ENCODE results near the gene COL5A3. TPM values are rescaled to one million over a fixed set of nuclear protein-coding genes. Genes with fewer than 3 reads are reported as not detected.

COL5A3 gene
- total RNA-seq, 2 donors from 2014 or later = 2.0 to 12.7 TPM

DNA sequence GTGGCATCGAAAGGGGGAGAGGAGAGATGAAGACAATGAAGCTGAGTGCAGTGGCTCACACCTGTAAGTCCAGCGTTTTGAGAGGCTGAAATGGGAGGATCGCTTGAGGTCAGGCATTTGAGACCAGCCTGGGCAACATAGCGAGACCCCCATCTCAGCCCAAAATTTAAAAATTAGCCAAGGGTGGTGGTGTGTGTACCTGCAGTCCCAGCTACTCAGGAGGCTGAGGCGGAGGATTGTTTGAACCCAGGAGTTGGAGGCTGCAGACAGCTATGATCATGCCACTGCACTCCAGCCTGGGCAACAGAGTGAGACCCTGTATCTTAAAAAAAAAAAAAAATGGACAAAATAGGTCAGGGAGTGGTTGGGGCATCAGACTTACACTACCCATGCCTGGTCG is 10.5 kb upstream of the COL5A3 start:
- no peaks in the 10 kb centered on the region for H3K9me3 ChIP-seq
- WGBS = 85% methylated on average over 6 of the region's 6 CpGs
- TF ChIP-seq POLR2A (IDR thresholded peaks at IDR 0.05) = no peak
- TF ChIP-seq, protein P1, sequence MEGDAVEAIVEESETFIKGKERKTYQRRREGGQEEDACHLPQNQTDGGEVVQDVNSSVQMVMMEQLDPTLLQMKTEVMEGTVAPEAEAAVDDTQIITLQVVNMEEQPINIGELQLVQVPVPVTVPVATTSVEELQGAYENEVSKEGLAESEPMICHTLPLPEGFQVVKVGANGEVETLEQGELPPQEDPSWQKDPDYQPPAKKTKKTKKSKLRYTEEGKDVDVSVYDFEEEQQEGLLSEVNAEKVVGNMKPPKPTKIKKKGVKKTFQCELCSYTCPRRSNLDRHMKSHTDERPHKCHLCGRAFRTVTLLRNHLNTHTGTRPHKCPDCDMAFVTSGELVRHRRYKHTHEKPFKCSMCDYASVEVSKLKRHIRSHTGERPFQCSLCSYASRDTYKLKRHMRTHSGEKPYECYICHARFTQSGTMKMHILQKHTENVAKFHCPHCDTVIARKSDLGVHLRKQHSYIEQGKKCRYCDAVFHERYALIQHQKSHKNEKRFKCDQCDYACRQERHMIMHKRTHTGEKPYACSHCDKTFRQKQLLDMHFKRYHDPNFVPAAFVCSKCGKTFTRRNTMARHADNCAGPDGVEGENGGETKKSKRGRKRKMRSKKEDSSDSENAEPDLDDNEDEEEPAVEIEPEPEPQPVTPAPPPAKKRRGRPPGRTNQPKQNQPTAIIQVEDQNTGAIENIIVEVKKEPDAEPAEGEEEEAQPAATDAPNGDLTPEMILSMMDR (IDR thresholded peaks at IDR 0.05) = no peak
- TF ChIP-seq POLR2AphosphoS5 (IDR thresholded peaks at IDR 0.05) = no peak
- peaks cover 2% of the 10 kb centered on the region for H3K27me3 ChIP-seq (replicated peaks; ENCODE audit: insufficient read depth)
- no peak overlapping the region for H3K27ac ChIP-seq
- H3K36me3 ChIP-seq = no peaks in the 10 kb centered on the region
- H3K4me1 ChIP-seq (replicated peaks) = no peaks in the 10 kb centered on the region
- no peak overlapping the region for H3K4me3 ChIP-seq
- no peak for DNase-seq (ENCODE audit: low spot score)
- intact Hi-C loops (cut with DNase I) = no loop called here

- H3K27ac ChIP-seq = no peak overlapping the region
- no peak overlapping the region for H3K4me3 ChIP-seq
- H3K9me3 ChIP-seq = no peaks in the 10 kb centered on the region
- no peaks in the 10 kb centered on the region for H3K36me3 ChIP-seq
- 77% methylated on average over 5 of the region's 5 CpGs for WGBS
- no peaks in the 10 kb centered on the region for H3K4me1 ChIP-seq (replicated peaks)
- no peak for TF ChIP-seq POLR2A (IDR thresholded peaks at IDR 0.05)
- TF ChIP-seq, protein P1 (IDR thresholded peaks at IDR 0.05) = no peak
- TF ChIP-seq POLR2AphosphoS5 (IDR thresholded peaks at IDR 0.05) = no peak
- intact Hi-C loops (cut with DNase I) = no loop called here
- no peak for DNase-seq (ENCODE audit: low spot score)
- peaks cover 2% of the 10 kb centered on the region for H3K27me3 ChIP-seq (replicated peaks; ENCODE audit: insufficient read depth)
Measured at GRCh38 chr19:10019246-10019645, 8.9 kb upstream of the COL5A3 start.

DNA sequence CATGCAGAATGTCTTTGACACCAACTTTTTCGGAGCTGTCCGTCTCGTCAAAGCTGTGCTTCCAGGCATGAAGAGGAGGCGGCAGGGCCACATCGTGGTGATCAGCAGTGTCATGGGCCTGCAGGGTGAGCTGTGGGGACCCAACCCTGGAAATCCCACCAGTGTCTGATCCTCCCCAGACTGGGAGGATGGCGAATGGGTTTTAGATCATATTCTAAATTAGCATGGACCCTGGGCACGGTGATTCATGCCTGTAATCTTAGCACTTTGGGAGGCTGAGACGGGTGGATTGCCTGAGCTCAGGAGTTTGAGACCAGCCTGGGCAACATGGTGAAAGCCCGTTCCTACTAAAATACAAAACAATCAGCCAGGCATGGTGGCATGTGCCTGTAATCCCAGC is 8.5 kb upstream of the COL5A3 start:
- no peak for DNase-seq (ENCODE audit: low spot score)
- TF ChIP-seq POLR2A (IDR thresholded peaks at IDR 0.05) (no peak), POLR2AphosphoS5 (IDR thresholded peaks at IDR 0.05) (no peak)
- TF ChIP-seq, protein P1 (IDR thresholded peaks at IDR 0.05) = no peak
- H3K4me1 ChIP-seq (replicated peaks) = no peaks in the 10 kb centered on the region
- WGBS = 81% methylated on average over 9 of the region's 9 CpGs
- intact Hi-C loops (cut with DNase I) = no loop called here
- H3K27ac ChIP-seq = no peak overlapping the region
- peaks cover 2% of the 10 kb centered on the region for H3K27me3 ChIP-seq (replicated peaks; ENCODE audit: insufficient read depth)
- no peak overlapping the region for H3K4me3 ChIP-seq
- H3K9me3 ChIP-seq = no peaks in the 10 kb centered on the region
- no peaks in the 10 kb centered on the region for H3K36me3 ChIP-seq

DNA sequence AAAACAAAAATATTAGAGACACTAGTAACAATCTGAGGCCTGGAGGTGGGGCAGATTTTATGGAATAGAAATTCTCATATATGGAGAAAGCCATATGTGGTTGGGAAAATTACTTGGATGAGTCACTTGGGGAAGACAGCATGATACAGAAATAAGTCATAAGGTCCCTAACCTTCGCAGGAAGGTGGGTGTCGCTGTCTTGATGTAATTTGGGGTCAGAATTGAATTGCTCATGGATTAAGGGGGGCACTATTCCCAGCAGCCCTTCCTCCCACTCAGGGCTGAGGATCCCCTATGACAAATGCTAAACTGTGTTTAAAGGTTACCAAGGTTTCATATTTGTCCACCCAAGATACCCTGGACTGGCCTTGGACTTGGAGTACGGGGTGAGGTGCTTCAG is 8.0 kb upstream of the COL5A3 start:
- Histone ChIP-seq H3K27ac (no peak overlapping the region), H3K4me3 (no peak overlapping the region), H3K36me3 (no peaks in the 10 kb centered on the region), H3K9me3 (no peaks in the 10 kb centered on the region), H3K27me3 (replicated peaks; ENCODE audit: insufficient read depth) (peaks cover 2% of the 10 kb centered on the region), H3K4me1 (replicated peaks) (no peaks in the 10 kb centered on the region)
- TF ChIP-seq POLR2A (IDR thresholded peaks at IDR 0.05) (no peak), POLR2AphosphoS5 (IDR thresholded peaks at IDR 0.05) (no peak)
- TF ChIP-seq, protein P1 (IDR thresholded peaks at IDR 0.05) = no peak
- DNase-seq (ENCODE audit: low spot score) = no peak
- 72% methylated on average over 3 of the region's 3 CpGs for WGBS
- intact Hi-C loops (cut with DNase I) = no loop called here

- intact Hi-C loops (cut with DNase I) = no loop called here
- H3K27me3 ChIP-seq (replicated peaks; ENCODE audit: insufficient read depth) = peaks cover 16% of the 10 kb centered on the region
- 26% methylated on average over 6 of the region's 6 CpGs for WGBS
Measured at GRCh38 chr19:10013834-10014618, 3.7 kb upstream of the COL5A3 start.

More at GRCh38 chr19:10013834-10014618, 3.7 kb upstream of the COL5A3 start:
- DNase-seq (ENCODE audit: low spot score) = no peak
- Histone ChIP-seq H3K36me3 (no peaks in the 10 kb centered on the region), H3K27ac (no peak overlapping the region), H3K4me1 (replicated peaks) (no peaks in the 10 kb centered on the region), H3K9me3 (no peaks in the 10 kb centered on the region), H3K4me3 (no peak overlapping the region)
- TF ChIP-seq, protein P1 (IDR thresholded peaks at IDR 0.05) = no peak
- TF ChIP-seq POLR2A (IDR thresholded peaks at IDR 0.05) = no peak
- no peak for TF ChIP-seq POLR2AphosphoS5 (IDR thresholded peaks at IDR 0.05)

All from prostate gland (tissue), 2 donors.